T-cell (primary cell): ENCODE data around the gene OCA2. TPM values are rescaled to one million over a fixed set of nuclear protein-coding genes. Genes with fewer than 3 reads are reported as not detected.

ENCODE experiments used
- ATAC-seq, 4 experiments: fragments of 200-7000 bp in 3 of 4; fragments of 150-1000 bp in 1 of 4; cut with Tn5 transposase; replicated peaks in 1 of 4; 1 replicate in 3 of 4; 2 replicates in 1 of 4; pipeline ENCODE4 v1.10.0; 2021; ENCODE audit warnings: moderate library complexity in 3 of 4, mild to moderate bottlenecking in 2 of 4, moderate number of reproducible peaks in 1 of 4
- CTCF ChIA-PET, 2 donors: fragments of 300-600 bp; sonication (Branson Sonifier 250); formaldehyde crosslinking; loops; one replicate each; lab custom pipeline; 2022; ENCODE audit warnings: antibody characterized with exemption in 2 of 2; lab: Charles Lee
- POLR2A ChIA-PET, 2 donors: fragments of 300-600 bp; sonication (Branson Sonifier 250); formaldehyde crosslinking; loops; one replicate each; lab custom pipeline; 2022; ENCODE audit warnings: antibody characterized with exemption in 2 of 2; lab: Charles Lee
- DNase-seq, 35 experiments: peaks; one replicate each; pipeline versions ENCODE4 v3.0.0 to v3.0.0-alpha.2; 2013 to 2023
- H3K27ac ChIP-seq: one replicate; pipeline ENCODE4 v1.5.1; 2013; ENCODE audit warnings: low read length
- H3K27me3 ChIP-seq, 2 experiments: replicated peaks in 1 of 2; 1 replicate in 1 of 2; 2 replicates in 1 of 2; pipeline versions ENCODE4 v1.6.1 to v1.7.0; 2013; ENCODE audit warnings: low read length in 1 of 2, mixed read lengths in 1 of 2; ENCODE audit not compliant: control insufficient read depth in 2 of 2, insufficient read depth in 2 of 2; ENCODE audit errors: extremely low read depth in 1 of 2
- H3K36me3 ChIP-seq, 2 donors: 1 replicate in 1 of 2; 2 replicates in 1 of 2; pipeline versions ENCODE4 v1.6.1 to v1.7.0; 2013; ENCODE audit warnings: low read length in 1 of 2; ENCODE audit not compliant: control insufficient read depth in 2 of 2, insufficient read depth in 1 of 2; ENCODE audit errors: extremely low read depth in 1 of 2
- H3K4me1 ChIP-seq, 2 experiments: 1 replicate in 1 of 2; 2 replicates in 1 of 2; pipeline versions ENCODE4 v1.6.1 to v1.7.0; 2013; ENCODE audit warnings: low read length in 2 of 2, mixed read lengths in 1 of 2; ENCODE audit not compliant: insufficient read depth in 2 of 2, control insufficient read depth in 1 of 2; ENCODE audit errors: extremely low read depth in 1 of 2
- H3K4me3 ChIP-seq, 2 donors: 1 replicate in 1 of 2; 2 replicates in 1 of 2; pipeline versions ENCODE4 v1.5.1 to v1.7.0; 2013; ENCODE audit warnings: mild to moderate bottlenecking in 2 of 2, low read length in 1 of 2, moderate library complexity in 1 of 2; ENCODE audit not compliant: control insufficient read depth in 1 of 2; ENCODE audit errors: extremely low read depth in 1 of 2
- H3K9me3 ChIP-seq: 2 replicates; pipeline ENCODE4 v1.7.0; 2013
- H3K27ac Mint-ChIP-seq, 2 donors: one replicate each; pipeline ENCODE4 v1.8.0; 2020 to 2021; ENCODE audit warnings: mild to moderate bottlenecking in 2 of 2, mixed read lengths in 2 of 2
- H3K27me3 Mint-ChIP-seq, 2 donors: one replicate each; pipeline ENCODE4 v1.8.0; 2021 to 2022; ENCODE audit warnings: mixed read lengths in 2 of 2
- H3K36me3 Mint-ChIP-seq: one replicate; pipeline ENCODE4 v1.8.0; 2021; ENCODE audit warnings: mixed read lengths
- H3K4me1 Mint-ChIP-seq, 3 donors: one replicate each; pipeline ENCODE4 v1.8.0; 2020 to 2022; ENCODE audit warnings: mixed read lengths in 3 of 3, mild to moderate bottlenecking in 1 of 3
- H3K4me3 Mint-ChIP-seq, 3 donors: one replicate each; pipeline ENCODE4 v1.8.0; 2020 to 2022; ENCODE audit warnings: mild to moderate bottlenecking in 3 of 3, mixed read lengths in 3 of 3, moderate library complexity in 3 of 3
- H3K9me3 Mint-ChIP-seq, 3 donors: one replicate each; pipeline ENCODE4 v1.8.0; 2020 to 2022; ENCODE audit warnings: mixed read lengths in 3 of 3
- WGBS: methylation state at CpG from one replicate; pipeline ENCODE4 v1.1.5; 2013; ENCODE audit warnings: missing lambda C conversion rate; ENCODE audit not compliant: insufficient coverage; 5-methylcytosine and 5-hydroxymethylcytosine counted together
- total RNA-seq, 35 experiments: library from RNA in 6 of 35; stranded (reverse) in 6 of 35; fragments of 120-200 nt in 1 of 35; gene quantifications; one replicate each; pipeline versions ENCODE4 v1.2.1 to v1.2.4 and lab custom pipeline; 2013 to 2026

The OCA2 gene
- total RNA-seq, 5 donors from 2014 or later (not counting 1 experiment from before 2014, with no cell fraction given), result 0.19 to 0.67 TPM; not detected in 3

GRCh38 chr15:27870320-27870719 lies 228.8 kb downstream of the OCA2 start:
- POLR2A ChIA-PET, result no interaction called here
- ATAC-seq, result no peak

GRCh38 chr15:27869697-27870281 lies 229.3 kb downstream of the OCA2 start:
- Mint-ChIP-seq H3K27ac (no peak overlapping the region), H3K36me3 (no peaks in the 10 kb centered on the region), H3K27me3 (no peaks in the 10 kb centered on the region), H3K4me1 (no peaks in the 10 kb centered on the region), H3K4me3 (no peak overlapping the region), H3K9me3 (peaks cover 0 to 4% (median 0%) of the 10 kb centered on the region in 3 donors)
- Histone ChIP-seq H3K4me1 (no peaks in the 10 kb centered on the region), H3K27me3 (no peaks in the 10 kb centered on the region), H3K27ac (no peak overlapping the region), H3K9me3 (no peaks in the 10 kb centered on the region), H3K4me3 (no peak overlapping the region), H3K36me3 (no peaks in the 10 kb centered on the region)
- ATAC-seq (no peak), DNase-seq (no peak)
- WGBS, result 88% methylated on average over 9 of the region's 17 CpGs
- CTCF ChIA-PET, result no interaction called here
- POLR2A ChIA-PET, result no interaction called here

More at GRCh38 chr15:27870320-27870719, 228.8 kb downstream of the OCA2 start:
- Histone ChIP-seq H3K27ac (no peak overlapping the region), H3K4me3 (no peak overlapping the region), H3K9me3 (no peaks in the 10 kb centered on the region), H3K4me1 (no peaks in the 10 kb centered on the region), H3K27me3 (no peaks in the 10 kb centered on the region), H3K36me3 (no peaks in the 10 kb centered on the region)
- H3K9me3 Mint-ChIP-seq, result peaks cover 0 to 4% (median 0%) of the 10 kb centered on the region in 3 donors
- CTCF ChIA-PET, result no interaction called here
- no peaks in the 10 kb centered on the region for H3K4me1 Mint-ChIP-seq
- DNase-seq, result no peak
- H3K36me3 Mint-ChIP-seq, result no peaks in the 10 kb centered on the region
- no peak overlapping the region for H3K27ac Mint-ChIP-seq
- H3K4me3 Mint-ChIP-seq, result no peak overlapping the region
- 76% methylated on average over 6 of the region's 6 CpGs for WGBS
- H3K27me3 Mint-ChIP-seq, result no peaks in the 10 kb centered on the region

- H3K4me1 Mint-ChIP-seq, result no peaks in the 10 kb centered on the region
- CTCF ChIA-PET, result no interaction called here
- POLR2A ChIA-PET, result no interaction called here
- Histone ChIP-seq H3K4me3 (no peak overlapping the region), H3K27ac (no peak overlapping the region), H3K4me1 (no peaks in the 10 kb centered on the region), H3K27me3 (no peaks in the 10 kb centered on the region), H3K36me3 (no peaks in the 10 kb centered on the region), H3K9me3 (no peaks in the 10 kb centered on the region)
- H3K27me3 Mint-ChIP-seq, result no peaks in the 10 kb centered on the region
- WGBS, result 64% methylated on average over 4 of the region's 10 CpGs
- H3K4me3 Mint-ChIP-seq, result no peak overlapping the region
- H3K27ac Mint-ChIP-seq, result no peak overlapping the region
- no peaks in the 10 kb centered on the region for H3K36me3 Mint-ChIP-seq
- no peak for DNase-seq
- no peak for ATAC-seq
- peaks cover 0 to 4% (median 0%) of the 10 kb centered on the region in 3 donors for H3K9me3 Mint-ChIP-seq
Measured at GRCh38 chr15:27868828-27869404, 230.2 kb downstream of the OCA2 start.

- no peak overlapping the region for H3K27ac Mint-ChIP-seq
- no peak overlapping the region for H3K27ac ChIP-seq
- H3K4me1 ChIP-seq, result no peaks in the 10 kb centered on the region
- no peak overlapping the region for H3K4me3 Mint-ChIP-seq
- H3K4me1 Mint-ChIP-seq, result no peaks in the 10 kb centered on the region
- ChIA-PET POLR2A (no interaction called here), CTCF (no interaction called here)
- 40% methylated on average over 1 of the region's 7 CpGs for WGBS
- H3K27me3 ChIP-seq, result no peaks in the 10 kb centered on the region
- DNase-seq (no peak), ATAC-seq (no peak)
- no peaks in the 10 kb centered on the region for H3K9me3 ChIP-seq
- peaks cover 0 to 4% (median 0%) of the 10 kb centered on the region in 3 donors for H3K9me3 Mint-ChIP-seq
- no peaks in the 10 kb centered on the region for H3K36me3 ChIP-seq
- no peaks in the 10 kb centered on the region for H3K36me3 Mint-ChIP-seq
- no peaks in the 10 kb centered on the region for H3K27me3 Mint-ChIP-seq
- H3K4me3 ChIP-seq, result no peak overlapping the region
Measured at GRCh38 chr15:27867861-27868260, 231.3 kb downstream of the OCA2 start.

GRCh38 chr15:27866505-27867165 lies 232.5 kb downstream of the OCA2 start:
- WGBS, result 66% methylated on average over 6 of the region's 10 CpGs
- DNase-seq (no peak), ATAC-seq (no peak)
- Histone ChIP-seq H3K9me3 (no peaks in the 10 kb centered on the region), H3K36me3 (no peaks in the 10 kb centered on the region), H3K27ac (no peak overlapping the region), H3K4me3 (no peak overlapping the region), H3K27me3 (no peaks in the 10 kb centered on the region), H3K4me1 (no peaks in the 10 kb centered on the region)
- peaks cover 0 to 4% (median under 1%) of the 10 kb centered on the region in 3 donors for H3K9me3 Mint-ChIP-seq
- no peak overlapping the region for H3K27ac Mint-ChIP-seq
- no peak overlapping the region for H3K4me3 Mint-ChIP-seq
- no peaks in the 10 kb centered on the region for H3K27me3 Mint-ChIP-seq
- POLR2A ChIA-PET, result no interaction called here
- H3K4me1 Mint-ChIP-seq, result no peaks in the 10 kb centered on the region
- CTCF ChIA-PET, result no interaction called here
- H3K36me3 Mint-ChIP-seq, result no peaks in the 10 kb centered on the region

DNA sequence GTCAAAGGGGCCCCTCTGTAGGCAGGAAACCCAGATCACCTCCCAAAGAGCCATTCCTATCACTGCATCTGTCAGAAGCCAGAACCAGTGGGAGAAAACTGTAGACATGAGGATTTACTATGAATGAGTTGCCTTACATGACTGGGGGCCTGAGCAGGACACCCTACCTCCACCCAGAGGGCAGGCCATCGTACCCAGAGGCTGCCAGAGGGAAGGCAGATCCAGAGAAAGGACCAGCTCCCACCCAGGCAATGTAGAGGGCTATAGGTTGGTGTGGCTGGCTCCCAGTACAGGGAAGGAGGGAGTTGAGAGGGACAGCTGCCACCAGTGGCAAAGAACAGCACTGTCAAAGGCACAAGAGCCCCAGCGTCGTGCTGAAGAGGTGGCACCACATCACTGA lies 233.2 kb downstream of the OCA2 start:
- Histone ChIP-seq H3K4me3 (no peak overlapping the region), H3K4me1 (no peaks in the 10 kb centered on the region), H3K27ac (no peak overlapping the region), H3K27me3 (no peaks in the 10 kb centered on the region), H3K9me3 (no peaks in the 10 kb centered on the region), H3K36me3 (no peaks in the 10 kb centered on the region)
- no peak overlapping the region for H3K4me3 Mint-ChIP-seq
- WGBS, result 63% methylated on average over 2 of the region's 3 CpGs
- POLR2A ChIA-PET, result no interaction called here
- peaks cover 0 to 11% (median 7%) of the 10 kb centered on the region in 3 donors for H3K9me3 Mint-ChIP-seq
- H3K27me3 Mint-ChIP-seq, result no peaks in the 10 kb centered on the region
- ATAC-seq, result no peak
- H3K4me1 Mint-ChIP-seq, result no peaks in the 10 kb centered on the region
- H3K27ac Mint-ChIP-seq, result no peak overlapping the region
- no peak for DNase-seq
- H3K36me3 Mint-ChIP-seq, result no peaks in the 10 kb centered on the region
- CTCF ChIA-PET, result no interaction called here
